Spinal cord (tissue), 10 donors: ENCODE results near the gene PNP. TPM values are rescaled to one million over a fixed set of nuclear protein-coding genes. Genes with fewer than 3 reads are reported as not detected.

Experiments
- DNase-seq, 6 donors: peaks; one replicate each; pipeline versions ENCODE4 v3.0.0 to v3.0.0-alpha.2; 2013 to 2015; ENCODE audit warnings: low spot score in 6 of 6, low read depth in 4 of 6
- H3K27ac ChIP-seq: one replicate; pipeline ENCODE4 v1.5.1; 2013; ENCODE audit warnings: low read depth, low read length, control low read depth
- H3K27me3 ChIP-seq: one replicate; pipeline ENCODE4 v1.6.1; 2013; ENCODE audit warnings: low read length; ENCODE audit not compliant: control insufficient read depth, insufficient read depth
- H3K36me3 ChIP-seq: one replicate; pipeline ENCODE4 v1.6.1; 2013; ENCODE audit warnings: low read length; ENCODE audit not compliant: control insufficient read depth, insufficient read depth
- H3K4me1 ChIP-seq: one replicate; pipeline ENCODE4 v1.6.1; 2013; ENCODE audit warnings: low read length; ENCODE audit not compliant: control insufficient read depth, insufficient read depth
- H3K4me3 ChIP-seq: one replicate; pipeline ENCODE4 v1.5.1; 2013; ENCODE audit warnings: low read depth, low read length, control low read depth
- H3K9me3 ChIP-seq: one replicate; pipeline ENCODE4 v1.6.1; 2013; ENCODE audit warnings: low read length; ENCODE audit not compliant: control insufficient read depth, insufficient read depth
- WGBS: methylation state at CpG from one replicate; pipeline ENCODE4 v1.1.5; 2013; ENCODE audit warnings: missing lambda C conversion rate; ENCODE audit not compliant: insufficient coverage; 5-methylcytosine and 5-hydroxymethylcytosine counted together
- long read RNA-seq, 4 donors: transcript quantifications; one replicate each; lab custom pipeline, GENCODE V29; 2026
- polyA plus RNA-seq, 2 donors: library from polyadenylated mRNA; unstranded; fragments of 120-200 nt; gene quantifications; one replicate each; pipeline ENCODE4 v1.2.1, GENCODE V29; 2013; ENCODE audit not compliant: insufficient read length in 2 of 2
- total RNA-seq, 2 donors: library from RNA; depleted of rRNA in 1 of 2; stranded (reverse); fragments of 120-200 nt in 1 of 2; fragments of >200 nt in 1 of 2; gene quantifications; one replicate each; pipeline versions ENCODE4 v1.2.3 to v1.2.4, GENCODE V29; 2013 to 2014
- donor health status: healthy.

Gene PNP
- 10 to 100 TPM; 23.6 to 25.5 TPM for total RNA-seq
- polyA plus RNA-seq: 10 to 100 TPM; 20.9 to 27.3 TPM
- long read RNA-seq, donor 1, partial matches to known transcripts: 21 of 22 reads
- long read RNA-seq, donor 1, other reads (novel, unspliced or antisense): 0 of 22 reads
- long read RNA-seq, donor 2, partial matches to known transcripts: 6 of 9 reads
- long read RNA-seq, donor 2, other reads (novel, unspliced or antisense): 0 of 9 reads
- long read RNA-seq, donor 3, partial matches to known transcripts: 0 of 5 reads
- long read RNA-seq, donor 3, other reads (novel, unspliced or antisense): 0 of 5 reads
- long read RNA-seq, donor 4, partial matches to known transcripts: 31 of 38 reads
- long read RNA-seq, donor 4, other reads (novel, unspliced or antisense): 0 of 38 reads

DNA sequence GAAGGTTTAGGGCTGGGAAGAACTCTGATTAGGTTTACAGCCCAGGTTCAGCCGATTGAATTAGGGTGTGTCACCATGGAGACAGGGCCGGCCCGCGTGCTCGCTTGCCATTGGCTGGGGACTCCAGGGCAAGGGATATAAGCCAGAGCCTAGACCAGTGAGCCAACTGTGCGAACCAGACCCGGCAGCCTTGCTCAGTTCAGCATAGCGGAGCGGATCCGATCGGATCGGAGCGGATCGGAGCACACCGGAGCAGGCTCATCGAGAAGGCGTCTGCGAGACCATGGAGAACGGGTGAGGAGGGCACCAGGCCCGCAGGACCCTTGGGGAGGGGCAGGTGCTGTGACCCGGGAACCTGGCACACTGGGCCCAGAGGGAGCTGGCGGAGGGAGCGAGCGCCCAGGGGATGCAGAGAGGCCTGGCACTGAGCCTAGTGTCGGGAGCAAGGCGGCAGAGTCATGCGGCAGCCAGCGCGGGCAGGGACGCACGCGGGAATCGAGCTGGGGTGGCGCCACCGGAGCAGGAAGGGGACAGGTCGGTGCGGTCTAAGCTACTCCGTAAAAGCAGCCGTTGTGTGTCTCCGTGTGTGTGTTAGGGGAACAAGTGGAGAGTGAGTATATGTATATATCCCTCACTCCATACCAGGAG, at the start of gene PNP:
PNP (plus strand) TSS at position 165 of the 648 bp plus-strand sequence; CDS start at position 284, 119 bp downstream.
- peaks cover 14% of the 10 kb centered on the region for H3K4me1 ChIP-seq
- peak within 1 kb of the TSS; percentile 72 for H3K4me3 ChIP-seq
- no peaks in the 10 kb centered on the region for H3K9me3 ChIP-seq
- H3K27me3 ChIP-seq: no peaks in the 10 kb centered on the region
- peaks cover 3% of the 10 kb centered on the region for H3K36me3 ChIP-seq
- peak within 1 kb of the TSS; percentile 83 for H3K27ac ChIP-seq
- DNase-seq: peak; percentile 57 to 95 (median 74)
- 0% methylated on average over 37 of the region's 40 CpGs for WGBS

DNA sequence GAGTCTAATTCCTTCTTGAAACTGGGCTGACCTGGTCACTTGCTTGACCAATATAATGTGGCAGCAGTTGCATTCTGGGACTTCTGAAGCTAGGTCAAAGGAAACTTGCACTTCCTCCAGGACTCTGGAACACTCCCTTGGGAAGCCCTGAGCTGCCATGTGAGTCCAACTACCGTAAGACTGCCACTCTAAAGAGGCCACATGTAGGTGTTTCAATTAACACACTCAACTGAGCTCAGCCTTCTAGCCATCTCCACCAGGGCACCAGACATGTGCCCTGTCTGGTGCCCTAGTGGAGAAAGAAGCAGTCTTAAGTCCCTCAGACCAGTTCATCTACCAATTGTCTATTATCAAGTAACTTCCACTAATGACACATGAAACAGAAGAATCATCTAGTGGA, 49.8 kb upstream of the PNP start:
- 67% methylated on average over 1 of the region's 1 CpG for WGBS
- Histone ChIP-seq H3K4me1 (no peaks in the 10 kb centered on the region), H3K36me3 (no peaks in the 10 kb centered on the region), H3K9me3 (no peaks in the 10 kb centered on the region), H3K27me3 (no peaks in the 10 kb centered on the region), H3K27ac (no peak overlapping the region), H3K4me3 (no peak overlapping the region)
- no peak for DNase-seq

DNA sequence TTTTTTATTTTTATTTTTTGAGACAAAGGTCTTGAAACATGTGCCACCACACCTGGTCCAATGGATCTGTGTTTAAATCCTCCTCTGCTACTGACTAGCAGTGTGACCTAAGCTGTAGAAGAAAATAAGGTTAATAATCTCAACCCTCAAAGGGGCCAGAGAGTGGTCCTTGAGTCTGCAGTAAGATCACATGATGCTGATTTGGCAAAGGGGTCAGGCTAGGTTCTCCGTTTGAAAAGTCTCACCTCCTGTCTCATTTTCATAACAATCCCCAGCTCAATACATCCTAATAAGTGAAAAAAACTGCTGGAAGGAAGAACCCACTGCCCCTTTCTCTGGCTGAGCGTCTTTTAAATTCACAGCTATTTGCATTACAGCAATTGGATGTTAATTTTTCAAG, 47.9 kb upstream of the PNP start:
- no peaks in the 10 kb centered on the region for H3K9me3 ChIP-seq
- H3K27ac ChIP-seq: no peak overlapping the region
- DNase-seq: no peak
- H3K27me3 ChIP-seq: no peaks in the 10 kb centered on the region
- H3K36me3 ChIP-seq: no peaks in the 10 kb centered on the region
- H3K4me1 ChIP-seq: no peaks in the 10 kb centered on the region
- WGBS: 0% methylated on average over 1 of the region's 2 CpGs
- H3K4me3 ChIP-seq: no peak overlapping the region

GRCh38 chr14:20422886-20423285, 46.3 kb upstream of the PNP start:
- no peaks in the 10 kb centered on the region for H3K4me1 ChIP-seq

GRCh38 chr14:20424851-20425250, 44.4 kb upstream of the PNP start:
- DNase-seq: no peak
- Histone ChIP-seq H3K4me3 (no peak overlapping the region), H3K9me3 (no peaks in the 10 kb centered on the region), H3K4me1 (peaks cover 4% of the 10 kb centered on the region), H3K36me3 (no peaks in the 10 kb centered on the region), H3K27me3 (no peaks in the 10 kb centered on the region), H3K27ac (no peak overlapping the region)
- WGBS: 0% methylated on average over 1 of the region's 2 CpGs

More at GRCh38 chr14:20422886-20423285, 46.3 kb upstream of the PNP start:
- H3K27me3 ChIP-seq: no peaks in the 10 kb centered on the region
- DNase-seq: no peak
- no CpG with 5 or more reads among the region's 2 CpGs for WGBS
- H3K36me3 ChIP-seq: no peaks in the 10 kb centered on the region
- H3K9me3 ChIP-seq: no peaks in the 10 kb centered on the region
- no peak overlapping the region for H3K27ac ChIP-seq
- no peak overlapping the region for H3K4me3 ChIP-seq

- no peak overlapping the region for H3K4me3 ChIP-seq
- H3K9me3 ChIP-seq: no peaks in the 10 kb centered on the region
- no peaks in the 10 kb centered on the region for H3K36me3 ChIP-seq
- no peaks in the 10 kb centered on the region for H3K27me3 ChIP-seq
- H3K27ac ChIP-seq: no peak overlapping the region
- peaks cover 12% of the 10 kb centered on the region for H3K4me1 ChIP-seq
- no peak for DNase-seq
- WGBS: 73% methylated on average over 1 of the region's 5 CpGs
Measured at GRCh38 chr14:20427231-20428009, 41.8 kb upstream of the PNP start.

DNA sequence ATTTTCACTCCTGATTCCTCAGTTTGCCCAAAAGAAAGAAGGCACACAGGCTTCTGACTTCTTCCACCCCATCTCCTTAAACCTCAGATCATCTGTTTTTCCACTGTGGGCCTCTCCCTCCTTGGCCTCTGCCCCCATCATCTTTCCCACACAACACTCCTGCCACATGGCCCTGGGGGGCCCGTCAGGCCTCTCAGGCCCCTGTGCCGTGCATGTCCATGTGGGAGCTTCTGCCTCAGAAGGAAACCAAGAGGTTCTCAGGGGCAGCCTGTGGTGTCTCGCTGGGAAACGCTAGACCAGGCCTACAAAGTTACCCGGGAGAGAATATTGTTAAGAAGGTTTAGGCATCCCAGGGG, 41.2 kb upstream of the PNP start:
- WGBS: 81% methylated on average over 2 of the region's 5 CpGs
- peaks cover 12% of the 10 kb centered on the region for H3K4me1 ChIP-seq
- no peaks in the 10 kb centered on the region for H3K36me3 ChIP-seq
- no peaks in the 10 kb centered on the region for H3K27me3 ChIP-seq
- H3K4me3 ChIP-seq: no peak overlapping the region
- H3K27ac ChIP-seq: no peak overlapping the region
- no peak for DNase-seq
- no peaks in the 10 kb centered on the region for H3K9me3 ChIP-seq

- H3K4me3 ChIP-seq: no peak overlapping the region
- no peaks in the 10 kb centered on the region for H3K36me3 ChIP-seq
- no peaks in the 10 kb centered on the region for H3K9me3 ChIP-seq
- H3K27me3 ChIP-seq: no peaks in the 10 kb centered on the region
- WGBS: no CpG with 5 or more reads among the region's 5 CpGs
- no peak overlapping the region for H3K27ac ChIP-seq
- no peak for DNase-seq
- peaks cover 12% of the 10 kb centered on the region for H3K4me1 ChIP-seq
Measured at GRCh38 chr14:20428802-20429201, 40.4 kb upstream of the PNP start.

DNA sequence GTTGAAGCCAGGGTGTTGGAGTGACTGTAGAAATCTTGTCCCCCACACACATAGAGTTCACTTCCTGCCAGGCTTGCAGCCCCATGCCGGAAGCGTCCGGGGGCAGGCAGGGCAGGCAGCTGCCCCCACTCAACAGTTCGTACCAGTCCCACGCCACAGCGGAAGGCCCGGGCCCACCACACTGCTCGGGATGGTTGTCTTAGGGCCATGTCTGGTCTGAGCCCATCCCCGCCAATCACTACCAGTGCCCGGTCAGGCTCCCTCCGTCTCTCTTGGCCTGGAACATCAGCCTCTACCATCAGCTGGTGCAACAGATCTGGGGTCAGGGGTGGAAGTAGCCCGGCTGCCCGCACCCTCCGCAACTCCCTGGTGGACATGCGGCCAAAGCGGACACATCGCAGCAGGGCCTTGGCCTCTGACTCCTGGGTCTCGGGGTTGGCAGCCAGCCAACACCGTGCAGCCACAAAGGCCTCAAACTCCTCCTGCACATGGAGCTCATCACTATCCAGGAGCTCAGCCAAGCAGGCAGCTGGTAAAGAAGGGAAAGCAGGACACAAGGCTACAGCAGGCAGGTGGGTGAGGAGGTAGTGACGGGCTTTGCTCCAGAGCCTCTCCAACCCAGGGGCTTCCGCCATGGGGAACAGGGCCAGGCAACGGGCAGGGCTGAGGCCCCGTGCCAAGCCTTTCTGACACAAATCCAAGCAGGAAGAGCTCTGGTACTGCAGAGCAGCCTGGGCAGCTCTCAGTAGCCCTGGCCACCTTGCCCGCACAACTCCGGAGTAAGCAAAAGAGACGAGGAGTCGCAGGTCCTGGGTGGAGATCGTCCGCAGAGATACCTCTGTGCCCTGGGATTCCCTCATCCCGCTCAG, 39.2 kb upstream of the PNP start:
- WGBS: 73% methylated on average over 29 of the region's 30 CpGs
- DNase-seq: peak in 4 of 6 donors; percentile 24 to 68 (median 34)
- Histone ChIP-seq H3K27ac (no peak overlapping the region), H3K4me1 (peaks cover 22% of the 10 kb centered on the region), H3K9me3 (no peaks in the 10 kb centered on the region), H3K36me3 (no peaks in the 10 kb centered on the region), H3K4me3 (no peak overlapping the region), H3K27me3 (peaks cover 2% of the 10 kb centered on the region)
